Fibroblast of skin of abdomen (primary cell): Measurements from ENCODE around the gene CDC7.
"Not testable (repeated sequence)": the region's sequence is repeated elsewhere in the genome, so short reads cannot be mapped to it uniquely, and the experiment has no call there.

Source experiments
- DNase-seq: peaks from one replicate; pipeline ENCODE4 v3.0.0-alpha.2; 2013

The CDC7 gene

GRCh38 chr1:91511386-91511785 lies 10.7 kb downstream of the CDC7 start:
- peak; percentile 55 for DNase-seq

DNA sequence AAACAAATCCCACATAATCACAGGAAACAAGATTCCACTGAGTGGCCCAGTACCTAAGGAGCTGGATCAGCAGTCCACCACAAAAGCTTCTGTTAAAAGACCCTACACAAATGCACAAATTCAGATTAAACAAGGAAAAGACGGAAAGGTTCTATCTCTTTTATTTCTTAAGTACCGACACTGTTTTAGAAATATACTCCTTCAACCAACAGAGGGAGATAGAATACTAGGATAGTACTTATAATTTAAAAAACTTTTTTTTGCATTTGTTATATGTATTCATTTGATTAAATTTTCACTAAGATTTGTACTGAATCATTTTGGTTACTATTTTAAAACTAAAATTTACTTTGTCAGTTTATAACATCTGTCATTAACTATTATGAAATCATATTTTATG lies 12.5 kb downstream of the CDC7 start:
- DNase-seq, result peak; percentile 25

DNA sequence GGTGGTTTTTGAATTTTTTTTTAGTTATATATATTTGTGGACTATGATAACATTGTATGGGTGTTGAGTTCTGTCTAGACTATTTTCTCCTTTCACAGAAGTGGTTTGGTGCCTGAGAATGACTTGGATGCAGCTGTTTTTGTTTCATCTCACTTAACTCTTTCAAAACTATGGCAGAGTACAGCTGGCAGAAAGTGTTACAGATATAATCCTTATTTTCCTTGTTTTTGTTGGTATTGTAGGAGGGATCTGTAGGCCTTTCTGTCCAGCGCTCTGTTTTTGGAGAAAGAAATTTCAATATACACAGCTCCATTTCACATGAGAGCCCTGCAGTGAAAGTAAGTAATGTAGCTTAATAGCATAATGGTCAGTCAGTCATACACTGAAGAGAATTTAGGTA lies 13.1 kb downstream of the CDC7 start:
- DNase-seq, result no peak

GRCh38 chr1:91515994-91516393 lies 15.3 kb downstream of the CDC7 start:
- no peak for DNase-seq

DNA sequence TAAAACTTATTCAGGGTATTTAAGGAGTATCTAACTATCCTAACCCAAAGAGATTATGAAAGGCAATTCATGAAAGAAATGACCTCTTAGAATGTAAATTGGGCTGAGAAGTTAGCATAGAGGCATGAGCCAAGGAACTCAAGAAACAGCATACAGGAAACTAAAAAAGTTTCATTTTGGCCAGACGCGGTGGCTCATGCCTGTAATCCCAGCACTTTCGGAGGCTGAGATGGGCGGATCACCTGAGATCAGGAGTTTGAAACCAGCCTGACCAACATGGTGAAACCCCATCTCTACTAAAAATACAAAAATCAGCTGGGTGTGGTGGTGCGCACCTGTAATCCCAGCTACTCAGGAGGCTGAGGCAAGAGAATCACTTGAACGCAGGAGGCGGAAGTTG lies 16.0 kb downstream of the CDC7 start:
- not testable (repeated sequence) for DNase-seq

DNA sequence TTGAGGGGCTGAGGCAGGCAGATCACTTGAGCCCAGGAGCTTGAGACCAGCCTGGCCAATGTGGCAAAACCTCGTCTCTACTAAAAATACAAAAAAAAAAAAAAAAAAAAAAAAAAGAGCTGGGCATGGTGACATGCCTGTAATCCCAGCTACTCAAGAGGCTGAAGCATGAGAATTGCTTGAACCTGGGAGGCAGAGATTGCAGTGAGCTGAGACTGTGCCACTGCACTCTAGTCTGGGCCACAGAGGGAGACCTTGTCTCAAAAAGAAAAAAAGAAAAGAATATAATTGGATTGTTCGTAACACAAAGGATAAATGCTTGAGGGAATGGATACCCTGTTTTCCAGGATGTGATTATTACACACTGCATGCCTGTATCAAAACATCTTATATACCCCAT lies 18.5 kb downstream of the CDC7 start:
- DNase-seq, result peak; percentile 5

- no peak for DNase-seq
Measured at GRCh38 chr1:91520942-91521507, 20.4 kb downstream of the CDC7 start.

DNA sequence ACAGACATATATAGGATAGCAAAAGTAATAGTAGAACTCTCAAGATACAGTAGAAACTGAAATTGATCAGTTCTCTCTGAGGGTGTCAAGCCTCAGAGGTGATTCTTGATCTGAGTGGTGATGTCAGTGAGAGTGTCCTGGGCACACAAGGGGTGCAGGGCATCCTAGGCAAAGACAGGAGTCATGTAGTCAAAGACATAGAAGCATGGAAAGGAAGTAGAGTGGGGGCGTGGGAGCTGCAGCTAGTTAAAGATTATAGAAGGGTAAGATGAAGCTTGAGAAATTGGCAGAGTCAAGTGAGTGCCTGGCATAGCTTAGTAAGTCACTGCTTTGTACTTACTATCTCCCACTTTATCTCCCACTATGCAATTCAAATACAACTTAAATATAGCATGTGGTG lies 22.8 kb downstream of the CDC7 start:
- DNase-seq, result no peak

GRCh38 chr1:91526496-91526895 lies 25.8 kb downstream of the CDC7 start:
- DNase-seq, result peak; percentile 81

- DNase-seq, result peak; percentile 12
Measured at GRCh38 chr1:91527266-91527765, 26.7 kb downstream of the CDC7 start.

GRCh38 chr1:91527781-91528180 lies 27.1 kb downstream of the CDC7 start:
- DNase-seq, result peak; percentile 60

- DNase-seq, result peak; percentile 28
Measured at GRCh38 chr1:91529856-91530255, 29.2 kb downstream of the CDC7 start.

GRCh38 chr1:91533361-91534024 lies 32.8 kb downstream of the CDC7 start:
- DNase-seq, result no peak

- no peak for DNase-seq
Measured at GRCh38 chr1:91535441-91535840, 34.8 kb downstream of the CDC7 start.

GRCh38 chr1:91537281-91537986 lies 36.8 kb downstream of the CDC7 start:
- DNase-seq, result peak; percentile 70

- no peak for DNase-seq
Measured at GRCh38 chr1:91537987-91538304, 37.3 kb downstream of the CDC7 start.

DNA sequence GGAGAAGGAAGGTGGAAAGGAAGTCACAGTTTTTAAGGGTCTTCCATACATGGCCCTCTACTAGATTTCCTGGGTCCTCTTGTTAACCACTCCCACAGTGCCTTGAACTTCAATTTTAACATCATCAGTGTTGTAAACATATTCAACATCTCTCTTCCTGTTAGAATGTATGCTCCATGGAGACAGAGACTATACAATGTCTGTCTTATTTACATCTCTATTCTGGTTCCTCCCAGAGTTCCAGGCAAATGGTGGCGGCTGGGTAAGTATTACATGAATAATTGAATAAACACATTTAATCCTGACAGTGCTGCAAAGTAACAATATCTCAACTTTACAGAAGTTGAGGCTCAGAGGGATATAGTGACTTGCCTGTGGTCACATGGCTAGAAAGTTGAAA lies 40.3 kb downstream of the CDC7 start:
- no peak for DNase-seq

GRCh38 chr1:91541918-91542533 lies 41.4 kb downstream of the CDC7 start:
- DNase-seq, result no peak

- DNase-seq, result no peak
Measured at GRCh38 chr1:91545506-91546300, 45.1 kb downstream of the CDC7 start.

DNA sequence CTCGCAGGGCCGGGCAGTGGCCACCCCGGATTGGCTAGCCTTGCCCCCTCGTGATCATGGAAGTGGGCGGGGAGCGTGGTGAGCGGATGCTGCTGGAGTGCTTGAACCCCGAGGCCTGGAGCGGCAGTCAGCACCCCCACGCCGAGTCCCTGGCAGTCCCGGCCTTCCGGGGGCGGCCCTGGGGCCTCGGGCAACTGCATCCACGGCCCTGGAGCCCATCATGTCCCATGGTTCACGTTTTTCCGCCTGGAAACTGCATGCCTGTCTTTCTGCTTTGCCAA lies 45.6 kb downstream of the CDC7 start:
- DNase-seq, result no peak

DNA sequence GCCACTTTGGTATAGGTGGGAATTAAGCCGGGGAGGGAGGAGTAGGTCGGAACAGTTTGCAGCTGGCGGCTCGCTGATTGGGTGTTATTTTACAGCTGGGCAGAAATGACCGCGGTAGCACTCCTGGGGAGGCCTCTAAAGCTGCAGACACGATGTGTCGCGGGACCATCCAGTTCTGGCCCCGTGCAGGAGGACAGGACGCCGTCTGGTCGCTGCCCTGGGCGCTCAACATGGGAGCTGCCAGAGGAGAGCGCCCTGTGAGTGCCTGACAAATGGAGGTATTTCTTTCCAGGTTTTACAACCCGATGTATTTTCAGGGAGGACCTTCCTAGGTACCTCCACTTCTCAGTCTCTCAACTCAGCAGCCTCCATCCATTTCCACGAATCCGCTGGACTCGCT lies 46.2 kb downstream of the CDC7 start:
- DNase-seq, result no peak

- no peak for DNase-seq
Measured at GRCh38 chr1:91548376-91549040, 47.9 kb downstream of the CDC7 start.
